ENCODE measurements around the gene CDC25B. TPM values are rescaled to one million over a fixed set of nuclear protein-coding genes. Genes with fewer than 3 reads are reported as not detected.
"Not testable (repeated sequence)": the region's sequence is repeated elsewhere in the genome, so short reads cannot be mapped to it uniquely, and the experiment has no call there.

Gene CDC25B
- total and polyA plus RNA-seq, 3 experiments from 2014 or later, result 61.6 to 81.6 (median 78.0) TPM

- Mint-ChIP-seq H3K4me1 (peaks cover 19 to 32% (median 25%) of the 10 kb centered on the region in 3 donors), H3K9me3 (no peaks in the 10 kb centered on the region), H3K27ac (peak overlapping the region in 2 of 8 donors; percentile 32 to 87), H3K36me3 (peaks cover 0 to 56% (median 4%) of the 10 kb centered on the region in 3 donors), H3K4me3 (peak overlapping the region in 1 of 7 donors; percentile 56), H3K27me3 (no peaks in the 10 kb centered on the region)
- ChIA-PET POLR2A (interaction anchor here (0.9 kb wide), 1 partner anchor 32 kb away, joined by 3 read pairs; no protein-coding TSS in a partner anchor), CTCF (interaction anchor here (18.5 kb wide), 1 partner anchor 39 kb away, joined by 262 read pairs; the partner anchor contains the start of genes CENPB and SPEF1)
- H3K9me3 ChIP-seq (ENCODE audit: low read length), result no peaks in the 10 kb centered on the region
- H3K27me3 ChIP-seq (ENCODE audit: insufficient read depth, low read length, poor library complexity, severe bottlenecking), result no peaks in the 10 kb centered on the region
- no peak overlapping the region for H3K27ac ChIP-seq (ENCODE audit: low read depth, low read length)
- no peak for DNase-seq
- H3K4me1 ChIP-seq (ENCODE audit: insufficient read depth, low read length), result peaks cover 19% of the 10 kb centered on the region
- H3K4me3 ChIP-seq (ENCODE audit: low read length), result no peak overlapping the region
- peaks cover 7% of the 10 kb centered on the region for H3K36me3 ChIP-seq (ENCODE audit: insufficient read depth, low read length)
Observed at GRCh38 chr20:3823881-3824280, 27.8 kb downstream of the CDC25B start.

DNA sequence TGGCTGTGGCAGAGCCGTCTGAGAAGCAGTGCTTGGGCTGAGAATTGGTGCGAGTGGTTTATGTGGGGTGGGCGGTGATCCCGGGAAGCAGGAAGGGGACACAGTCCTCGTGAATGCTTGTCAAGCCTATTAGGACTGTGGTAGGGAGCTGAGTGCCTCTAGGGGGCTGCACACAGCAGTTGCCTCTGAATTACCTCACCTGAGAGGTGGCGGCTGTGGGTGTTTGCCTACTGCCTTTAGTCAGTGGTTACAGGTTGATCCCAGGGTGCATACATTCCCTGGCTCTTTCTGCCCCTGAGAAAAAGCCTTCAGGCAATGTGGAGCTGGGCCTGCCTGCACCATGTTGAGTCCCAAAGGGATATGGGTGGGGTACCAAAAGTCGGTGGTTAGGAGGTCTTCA lies 29.4 kb downstream of the CDC25B start:
- Histone ChIP-seq H3K9me3 (ENCODE audit: low read length) (no peaks in the 10 kb centered on the region), H3K27ac (ENCODE audit: low read depth, low read length) (no peak overlapping the region), H3K27me3 (ENCODE audit: insufficient read depth, low read length, poor library complexity, severe bottlenecking) (no peaks in the 10 kb centered on the region), H3K4me1 (ENCODE audit: insufficient read depth, low read length) (peaks cover 8% of the 10 kb centered on the region), H3K36me3 (ENCODE audit: insufficient read depth, low read length) (peaks cover 7% of the 10 kb centered on the region), H3K4me3 (ENCODE audit: low read length) (no peak overlapping the region)
- Mint-ChIP-seq H3K36me3 (peaks cover 0 to 56% (median 4%) of the 10 kb centered on the region in 3 donors), H3K9me3 (no peaks in the 10 kb centered on the region), H3K4me3 (peak overlapping the region in 1 of 7 donors; percentile 61), H3K27me3 (no peaks in the 10 kb centered on the region), H3K4me1 (peaks cover 11 to 21% (median 13%) of the 10 kb centered on the region in 3 donors), H3K27ac (peak overlapping the region in 3 of 8 donors; percentile 23 to 54 (median 26))
- ChIA-PET POLR2A (no interaction called here), CTCF (interaction anchor here (0.9 to 18.5 kb wide), 3 partner anchors 30 to 58 kb away, joined by 3 to 262 read pairs (median 4); partner anchors contain the start of genes ADISSP, CENPB and SPEF1)
- DNase-seq, result no peak

DNA sequence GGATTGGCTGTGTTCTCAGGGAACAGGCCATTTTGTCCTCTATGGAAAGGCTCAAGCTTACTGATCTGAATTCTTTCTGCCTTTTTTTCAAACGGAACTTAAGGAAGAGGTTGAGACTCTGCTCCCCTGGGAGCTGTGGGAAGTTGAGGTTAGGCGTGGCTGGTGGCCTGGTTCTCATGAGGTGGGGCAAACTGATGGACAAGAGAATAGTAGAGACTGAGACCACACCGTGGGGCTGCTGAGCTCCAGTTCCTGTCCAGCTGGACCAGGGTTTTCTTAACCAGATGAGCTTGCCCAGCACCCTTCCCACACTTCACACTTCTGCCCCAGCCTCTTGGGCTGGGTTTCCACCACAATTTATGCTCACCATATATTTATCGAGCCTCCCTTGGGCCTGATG lies 30.3 kb downstream of the CDC25B start:
- POLR2A ChIA-PET, result no interaction called here
- H3K27ac Mint-ChIP-seq, result peak overlapping the region in 1 of 8 donors; percentile 89
- H3K27ac ChIP-seq (ENCODE audit: low read depth, low read length), result no peak overlapping the region

DNA sequence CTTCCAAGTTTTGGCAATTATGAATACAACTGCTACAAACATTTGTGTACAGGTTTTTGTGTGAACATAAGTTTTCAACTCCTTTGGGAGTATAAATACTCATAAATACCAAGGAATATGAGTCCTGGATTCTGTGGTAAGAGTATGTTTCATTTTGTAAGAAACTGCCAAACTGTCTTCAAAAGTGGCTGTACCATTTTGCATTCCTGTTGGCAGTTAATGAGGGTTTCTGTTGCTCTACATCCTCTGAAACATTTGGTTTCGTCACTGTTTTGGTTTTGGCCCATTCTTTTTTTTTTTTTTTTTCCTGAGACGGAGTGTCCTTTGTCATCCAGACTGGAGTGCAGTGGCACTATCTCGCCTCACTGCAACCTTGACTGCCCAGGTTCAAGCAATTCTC lies 32.7 kb downstream of the CDC25B start:
- H3K36me3 ChIP-seq (ENCODE audit: insufficient read depth, low read length), result no peaks in the 10 kb centered on the region
- no peaks in the 10 kb centered on the region for H3K9me3 ChIP-seq (ENCODE audit: low read length)
- no peak for DNase-seq
- no peaks in the 10 kb centered on the region for H3K27me3 Mint-ChIP-seq
- H3K4me1 ChIP-seq (ENCODE audit: insufficient read depth, low read length), result no peaks in the 10 kb centered on the region
- ChIA-PET POLR2A (no interaction called here), CTCF (interaction anchor here (0.7 kb wide), 1 partner anchor 1076 kb away, joined by 4 read pairs; no protein-coding TSS in a partner anchor)
- no peak overlapping the region for H3K4me3 ChIP-seq (ENCODE audit: low read length)
- H3K4me3 Mint-ChIP-seq, result no peak overlapping the region
- H3K9me3 Mint-ChIP-seq, result no peaks in the 10 kb centered on the region
- H3K4me1 Mint-ChIP-seq, result no peaks in the 10 kb centered on the region
- H3K27ac Mint-ChIP-seq, result no peak overlapping the region
- peaks cover 0 to 36% (median 0%) of the 10 kb centered on the region in 3 donors for H3K36me3 Mint-ChIP-seq
- no peaks in the 10 kb centered on the region for H3K27me3 ChIP-seq (ENCODE audit: insufficient read depth, low read length, poor library complexity, severe bottlenecking)
- H3K27ac ChIP-seq (ENCODE audit: low read depth, low read length), result no peak overlapping the region

More for the DNA sequence above, 30.3 kb downstream of the CDC25B start:
- no peaks in the 10 kb centered on the region for H3K27me3 Mint-ChIP-seq
- no peak overlapping the region for H3K4me3 Mint-ChIP-seq
- no peaks in the 10 kb centered on the region for H3K27me3 ChIP-seq (ENCODE audit: insufficient read depth, low read length, poor library complexity, severe bottlenecking)
- H3K9me3 Mint-ChIP-seq, result no peaks in the 10 kb centered on the region
- DNase-seq, result no peak
- H3K9me3 ChIP-seq (ENCODE audit: low read length), result no peaks in the 10 kb centered on the region
- no peak overlapping the region for H3K4me3 ChIP-seq (ENCODE audit: low read length)
- peaks cover 4 to 14% (median 7%) of the 10 kb centered on the region in 3 donors for H3K4me1 Mint-ChIP-seq
- H3K36me3 ChIP-seq (ENCODE audit: insufficient read depth, low read length), result peaks cover 7% of the 10 kb centered on the region
- CTCF ChIA-PET, result interaction anchor here (0.9 to 18.5 kb wide), 5 partner anchors 10 to 59 kb away, joined by 3 to 262 read pairs (median 3); partner anchors contain the start of genes ADISSP, CENPB and SPEF1
- peaks cover 0 to 51% (median 4%) of the 10 kb centered on the region in 3 donors for H3K36me3 Mint-ChIP-seq
- peaks cover 1% of the 10 kb centered on the region for H3K4me1 ChIP-seq (ENCODE audit: insufficient read depth, low read length)

DNA sequence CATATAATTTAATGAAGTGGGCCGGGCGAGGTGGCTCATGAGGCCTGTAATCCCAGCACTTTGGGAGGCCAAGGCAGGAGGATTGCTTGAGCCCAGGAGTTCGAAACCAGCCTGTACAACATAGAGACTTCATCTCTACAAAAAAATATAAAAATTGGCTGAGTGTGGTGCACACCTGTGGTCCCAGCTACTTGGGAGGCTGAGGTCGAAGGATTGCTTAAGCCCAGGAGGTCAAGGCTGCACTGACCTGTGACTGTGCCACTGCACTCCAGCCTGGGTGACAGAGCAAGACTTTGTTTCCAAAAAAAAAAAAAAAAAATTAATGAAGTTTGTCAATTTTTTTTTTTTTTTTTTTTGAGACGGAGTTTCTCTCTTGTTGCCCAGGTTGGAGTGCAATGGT lies 33.8 kb downstream of the CDC25B start:
- H3K4me1 ChIP-seq (ENCODE audit: insufficient read depth, low read length); H3K27ac ChIP-seq (ENCODE audit: low read depth, low read length); H3K27me3 ChIP-seq (ENCODE audit: insufficient read depth, low read length, poor library complexity, severe bottlenecking); DNase-seq; CTCF ChIA-PET; H3K36me3 ChIP-seq (ENCODE audit: insufficient read depth, low read length); POLR2A ChIA-PET; H3K27me3 Mint-ChIP-seq; H3K4me1 Mint-ChIP-seq; H3K4me3 Mint-ChIP-seq; H3K9me3 Mint-ChIP-seq; H3K9me3 ChIP-seq (ENCODE audit: low read length); H3K4me3 ChIP-seq (ENCODE audit: low read length): not testable (repeated sequence)
- H3K36me3 Mint-ChIP-seq, result peaks cover 0 to 25% (median 0%) of the 10 kb centered on the region in 3 donors
- peak overlapping the region in 1 of 8 donors; percentile 50 for H3K27ac Mint-ChIP-seq

DNA sequence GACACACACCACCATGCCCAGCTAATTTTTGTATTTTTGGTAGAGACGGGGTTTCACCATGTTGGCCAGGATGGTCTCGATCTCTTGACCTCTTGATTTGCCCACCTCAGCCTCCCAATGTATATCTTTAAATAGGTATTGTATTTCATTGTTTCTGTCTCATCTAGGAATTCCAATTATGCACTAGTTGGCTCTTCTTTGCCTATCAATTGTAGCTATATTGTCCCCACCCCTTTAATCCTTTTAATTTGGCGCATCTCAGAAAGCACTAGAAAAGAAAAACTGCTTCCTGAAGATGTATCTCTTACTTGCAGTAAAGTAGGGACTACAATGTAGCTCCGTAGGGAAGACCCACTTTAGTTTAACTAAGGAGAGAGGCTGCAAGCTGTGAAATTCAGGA lies 40.0 kb downstream of the CDC25B start:
- CTCF ChIA-PET, result interaction anchor here (1.2 to 1.7 kb wide), 4 partner anchors 9 to 19 kb away, joined by 3 to 6 read pairs (median 3); partner anchors contain the start of gene AP5S1
- H3K4me3 Mint-ChIP-seq, result no peak overlapping the region
- Histone ChIP-seq H3K4me1 (ENCODE audit: insufficient read depth, low read length) (no peaks in the 10 kb centered on the region), H3K36me3 (ENCODE audit: insufficient read depth, low read length) (no peaks in the 10 kb centered on the region), H3K27me3 (ENCODE audit: insufficient read depth, low read length, poor library complexity, severe bottlenecking) (no peaks in the 10 kb centered on the region), H3K4me3 (ENCODE audit: low read length) (no peak overlapping the region), H3K27ac (ENCODE audit: low read depth, low read length) (no peak overlapping the region), H3K9me3 (ENCODE audit: low read length) (no peaks in the 10 kb centered on the region)
- DNase-seq, result no peak
- POLR2A ChIA-PET, result interaction anchor here (0.6 kb wide), 1 partner anchor 51 kb away, joined by 4 read pairs; no protein-coding TSS in a partner anchor
- H3K27me3 Mint-ChIP-seq, result no peaks in the 10 kb centered on the region
- peaks cover 0 to 2% (median 2%) of the 10 kb centered on the region in 3 donors for H3K36me3 Mint-ChIP-seq
- no peaks in the 10 kb centered on the region for H3K4me1 Mint-ChIP-seq
- peaks cover 0 to 2% (median 0%) of the 10 kb centered on the region in 5 donors for H3K9me3 Mint-ChIP-seq
- H3K27ac Mint-ChIP-seq, result no peak overlapping the region

- Histone ChIP-seq H3K27me3 (ENCODE audit: insufficient read depth, low read length, poor library complexity, severe bottlenecking) (no peaks in the 10 kb centered on the region), H3K36me3 (ENCODE audit: insufficient read depth, low read length) (no peaks in the 10 kb centered on the region), H3K9me3 (ENCODE audit: low read length) (no peaks in the 10 kb centered on the region), H3K4me1 (ENCODE audit: insufficient read depth, low read length) (no peaks in the 10 kb centered on the region), H3K27ac (ENCODE audit: low read depth, low read length) (no peak overlapping the region), H3K4me3 (ENCODE audit: low read length) (no peak overlapping the region)
- POLR2A ChIA-PET, result no interaction called here
- H3K36me3 Mint-ChIP-seq, result peaks cover 0 to 2% (median 2%) of the 10 kb centered on the region in 3 donors
- H3K27me3 Mint-ChIP-seq, result no peaks in the 10 kb centered on the region
- CTCF ChIA-PET, result interaction anchor here (0.7 to 1.8 kb wide), 3 partner anchors 16 to 110 kb away, joined by 3 to 4 read pairs (median 4); no protein-coding TSS in a partner anchor
- H3K4me1 Mint-ChIP-seq, result no peaks in the 10 kb centered on the region
- H3K9me3 Mint-ChIP-seq, result peaks cover 0 to 2% (median 0%) of the 10 kb centered on the region in 5 donors
- H3K4me3 Mint-ChIP-seq, result no peak overlapping the region
- H3K27ac Mint-ChIP-seq, result peak overlapping the region in 1 of 8 donors; percentile 30
- DNase-seq, result no peak
Observed at GRCh38 chr20:3839328-3839727, 43.2 kb downstream of the CDC25B start.

- not testable (repeated sequence) for H3K4me3 Mint-ChIP-seq
Observed at GRCh38 chr20:3840201-3840600, 44.1 kb downstream of the CDC25B start.

More at GRCh38 chr20:3840201-3840600, 44.1 kb downstream of the CDC25B start:
- H3K27ac Mint-ChIP-seq; H3K27ac ChIP-seq (ENCODE audit: low read depth, low read length); H3K27me3 Mint-ChIP-seq; H3K4me1 Mint-ChIP-seq; H3K36me3 ChIP-seq (ENCODE audit: insufficient read depth, low read length); DNase-seq; H3K9me3 ChIP-seq (ENCODE audit: low read length); H3K4me3 ChIP-seq (ENCODE audit: low read length); H3K36me3 Mint-ChIP-seq; H3K27me3 ChIP-seq (ENCODE audit: insufficient read depth, low read length, poor library complexity, severe bottlenecking); H3K4me1 ChIP-seq (ENCODE audit: insufficient read depth, low read length); H3K9me3 Mint-ChIP-seq: not testable (repeated sequence)
- ChIA-PET POLR2A (interaction anchor here (0.6 kb wide), 1 partner anchor 53 kb away, joined by 6 read pairs; no protein-coding TSS in a partner anchor), CTCF (interaction anchor here (1.8 kb wide), 1 partner anchor 15 kb away, joined by 4 read pairs; no protein-coding TSS in a partner anchor)
